Subcutaneous abdominal adipose tissue (tissue), 5 donors: ENCODE measurements around the gene IFNAR2.

Source experiments
- H3K27ac ChIP-seq: one replicate; pipeline ENCODE4 v1.7.0; 2013; ENCODE audit warnings: low read depth, mild to moderate bottlenecking, inconsistent platforms, low read length, moderate library complexity
- H3K27me3 ChIP-seq, 5 donors: one replicate each; pipeline ENCODE4 v1.7.0; 2013; ENCODE audit warnings: low read length in 5 of 5, inconsistent platforms in 1 of 5; ENCODE audit not compliant: control insufficient read depth in 5 of 5, insufficient read depth in 4 of 5
- H3K36me3 ChIP-seq, 5 donors: one replicate each; pipeline ENCODE4 v1.7.0; 2013; ENCODE audit warnings: low read length in 5 of 5; ENCODE audit not compliant: control insufficient read depth in 5 of 5, insufficient read depth in 5 of 5
- H3K4me1 ChIP-seq, 5 donors: one replicate each; pipeline ENCODE4 v1.7.0; 2013; ENCODE audit warnings: low read length in 5 of 5, mild to moderate bottlenecking in 3 of 5, moderate library complexity in 1 of 5; ENCODE audit not compliant: control insufficient read depth in 5 of 5, insufficient read depth in 5 of 5
- H3K4me3 ChIP-seq, 5 donors: one replicate each; pipeline ENCODE4 v1.7.0; 2013; ENCODE audit warnings: low read length in 5 of 5, low read depth in 1 of 5
- H3K9ac ChIP-seq, 5 donors: one replicate each; pipeline ENCODE4 v1.7.0; 2013; ENCODE audit warnings: low read length in 5 of 5, mild to moderate bottlenecking in 4 of 5, moderate library complexity in 3 of 5
- H3K9me3 ChIP-seq, 5 donors: one replicate each; pipeline ENCODE4 v1.7.0; 2013; ENCODE audit warnings: low read length in 5 of 5; ENCODE audit not compliant: control insufficient read depth in 5 of 5
- donor health status: healthy.
- donor health status: healthy.
- donor health status: healthy.
- donor health status: healthy.
- donor health status: healthy.

Gene IFNAR2

GRCh38 chr21:33230545-33231324, 997 bp downstream of the IFNAR2 start:
- H3K4me1 ChIP-seq, result peaks cover 7 to 44% (median 35%) of the 10 kb centered on the region in 5 donors
- no peaks in the 10 kb centered on the region for H3K36me3 ChIP-seq
- peaks cover 0 to 2% (median 0%) of the 10 kb centered on the region in 5 donors for H3K27me3 ChIP-seq
- H3K27ac ChIP-seq, result peak overlapping the region; percentile 93
- H3K9me3 ChIP-seq, result no peaks in the 10 kb centered on the region
- H3K4me3 ChIP-seq, result peak overlapping the region; percentile 85 to 95 (median 91)
- H3K9ac ChIP-seq, result peak overlapping the region; percentile 91 to 97 (median 92)

GRCh38 chr21:33231526-33231925, 1.8 kb downstream of the IFNAR2 start:
- H3K4me3 ChIP-seq, result peak overlapping the region in 4 of 5 donors; percentile 85 to 95 (median 91)
- H3K27ac ChIP-seq, result peak overlapping the region; percentile 93
- H3K27me3 ChIP-seq, result peaks cover 0 to 2% (median 0%) of the 10 kb centered on the region in 5 donors
- peaks cover 11 to 51% (median 36%) of the 10 kb centered on the region in 5 donors for H3K4me1 ChIP-seq
- H3K9ac ChIP-seq, result peak overlapping the region in 2 of 5 donors; percentile 16 to 92
- no peaks in the 10 kb centered on the region for H3K36me3 ChIP-seq
- H3K9me3 ChIP-seq, result no peaks in the 10 kb centered on the region

- Histone ChIP-seq H3K9me3 (no peaks in the 10 kb centered on the region), H3K27ac (peak overlapping the region; percentile 93), H3K36me3 (no peaks in the 10 kb centered on the region), H3K4me1 (peaks cover 13 to 60% (median 45%) of the 10 kb centered on the region in 5 donors), H3K9ac (peak overlapping the region in 3 of 5 donors; percentile 14 to 40 (median 33)), H3K27me3 (peaks cover 0 to 2% (median 0%) of the 10 kb centered on the region in 5 donors), H3K4me3 (no peak overlapping the region)
Measured at GRCh38 chr21:33232291-33233034, 2.7 kb downstream of the IFNAR2 start.

GRCh38 chr21:33234635-33235520, 5.1 kb downstream of the IFNAR2 start:
- H3K27me3 ChIP-seq, result peaks cover 0 to 2% (median 0%) of the 10 kb centered on the region in 5 donors
- no peak overlapping the region for H3K27ac ChIP-seq
- H3K9me3 ChIP-seq, result no peaks in the 10 kb centered on the region
- H3K36me3 ChIP-seq, result no peaks in the 10 kb centered on the region
- no peak overlapping the region for H3K4me3 ChIP-seq
- H3K9ac ChIP-seq, result no peak overlapping the region
- H3K4me1 ChIP-seq, result peaks cover 14 to 75% (median 43%) of the 10 kb centered on the region in 5 donors

GRCh38 chr21:33236013-33236686, 6.4 kb downstream of the IFNAR2 start:
- Histone ChIP-seq H3K9me3 (no peaks in the 10 kb centered on the region), H3K9ac (no peak overlapping the region), H3K4me1 (peaks cover 10 to 73% (median 40%) of the 10 kb centered on the region in 5 donors), H3K36me3 (no peaks in the 10 kb centered on the region), H3K27me3 (no peaks in the 10 kb centered on the region), H3K27ac (peak overlapping the region; percentile 23), H3K4me3 (no peak overlapping the region)

- no peak overlapping the region for H3K27ac ChIP-seq
- peaks cover 10 to 66% (median 34%) of the 10 kb centered on the region in 5 donors for H3K4me1 ChIP-seq
Measured at GRCh38 chr21:33236766-33237165, 7.0 kb downstream of the IFNAR2 start.

GRCh38 chr21:33237486-33237885, 7.7 kb downstream of the IFNAR2 start:
- no peak overlapping the region for H3K9ac ChIP-seq

More at GRCh38 chr21:33236766-33237165, 7.0 kb downstream of the IFNAR2 start:
- Histone ChIP-seq H3K27me3 (no peaks in the 10 kb centered on the region), H3K36me3 (peaks cover 0 to under 1% (median 0%) of the 10 kb centered on the region in 5 donors), H3K9me3 (no peaks in the 10 kb centered on the region), H3K4me3 (no peak overlapping the region), H3K9ac (no peak overlapping the region)

GRCh38 chr21:33238146-33238545, 8.4 kb downstream of the IFNAR2 start:
- no peak overlapping the region for H3K9ac ChIP-seq
- H3K4me1 ChIP-seq, result peaks cover 7 to 54% (median 25%) of the 10 kb centered on the region in 5 donors
- H3K4me3 ChIP-seq, result no peak overlapping the region
- H3K9me3 ChIP-seq, result no peaks in the 10 kb centered on the region
- no peaks in the 10 kb centered on the region for H3K27me3 ChIP-seq
- H3K36me3 ChIP-seq, result peaks cover 0 to 3% (median 2%) of the 10 kb centered on the region in 5 donors
- H3K27ac ChIP-seq, result peak overlapping the region; percentile 4

More at GRCh38 chr21:33237486-33237885, 7.7 kb downstream of the IFNAR2 start:
- Histone ChIP-seq H3K4me3 (no peak overlapping the region), H3K36me3 (peaks cover 0 to 3% (median 0%) of the 10 kb centered on the region in 5 donors), H3K27ac (no peak overlapping the region), H3K9me3 (no peaks in the 10 kb centered on the region), H3K4me1 (peaks cover 10 to 60% (median 32%) of the 10 kb centered on the region in 5 donors), H3K27me3 (no peaks in the 10 kb centered on the region)
